Skin epidermis (tissue), 12 donors: Measurements from ENCODE around the gene AMPD3.
"Not testable (repeated sequence)": the region's sequence is repeated elsewhere in the genome, so short reads cannot be mapped to it uniquely, and the experiment has no call there.

Source experiments
- H3K27ac ChIP-seq, 21 experiments: fragments of 200-600 bp; sonication (generic) in 11 of 21; one replicate each; pipeline ENCODE4 v1.5.0; 2020; ENCODE audit warnings: mild to moderate bottlenecking in 3 of 21, inconsistent platforms in 2 of 21, moderate library complexity in 2 of 21
- H3K4me3 ChIP-seq, 7 experiments: fragments of 200-600 bp; sonication (generic) in 2 of 7; one replicate each; pipeline ENCODE4 v1.5.0; 2020; ENCODE audit warnings: inconsistent platforms in 2 of 7, mild to moderate bottlenecking in 2 of 7, moderate library complexity in 1 of 7

AMPD3 gene

GRCh38 chr11:10432971-10433370, 22.1 kb upstream of the AMPD3 start:
- Histone ChIP-seq H3K27ac (no peak overlapping the region), H3K4me3 (no peak overlapping the region)

DNA sequence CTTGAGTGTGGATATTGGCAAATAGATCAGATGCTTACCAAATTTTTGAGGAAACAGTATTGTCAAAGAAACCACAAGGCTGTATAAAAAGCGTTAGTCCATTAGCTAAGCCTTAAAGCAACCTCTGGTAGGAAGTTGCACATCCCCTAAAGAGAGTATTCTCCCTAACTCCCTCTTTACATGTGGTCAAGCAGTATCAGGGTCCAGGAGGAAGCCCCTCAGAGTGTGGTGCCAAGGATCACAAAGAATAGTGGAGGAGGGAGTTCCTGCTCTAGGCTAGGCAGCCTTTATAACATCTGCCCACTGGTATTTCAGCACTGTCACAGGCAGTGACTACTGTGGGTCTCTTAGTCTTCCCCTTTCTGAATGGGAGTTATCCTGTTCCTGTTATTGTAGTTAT, 18.8 kb upstream of the AMPD3 start:
- peak overlapping the region in 4 of 21 experiments; percentile 24 to 63 (median 44) for H3K27ac ChIP-seq
- H3K4me3 ChIP-seq: no peak overlapping the region

- H3K27ac ChIP-seq: peak overlapping the region in 3 of 21 experiments; percentile 43 to 63 (median 44)
- H3K4me3 ChIP-seq: not testable (repeated sequence)
These were observed 18.4 kb upstream of the AMPD3 start for GRCh38 chr11:10436683-10437082.

DNA sequence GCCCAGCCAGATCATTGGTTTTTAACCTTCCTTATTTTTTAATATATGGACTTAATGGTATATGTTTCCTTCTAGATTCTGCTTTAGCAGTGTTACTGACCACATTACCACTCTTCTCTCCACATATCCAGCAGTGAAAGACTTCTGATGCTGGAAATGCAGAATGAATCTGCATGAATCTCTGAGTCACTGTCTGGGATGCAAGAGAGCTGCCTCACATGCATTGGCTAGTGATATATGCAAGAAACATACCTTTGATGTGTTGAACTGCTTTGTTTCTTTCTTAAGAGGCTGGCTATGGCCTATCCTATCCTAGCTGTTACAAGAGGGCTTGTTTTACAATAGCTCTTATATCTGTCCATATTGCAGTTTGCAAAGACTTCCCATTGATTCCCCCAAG, 16.6 kb upstream of the AMPD3 start:
- Histone ChIP-seq H3K27ac (peak overlapping the region in 2 of 21 experiments; percentile 16 to 44), H3K4me3 (no peak overlapping the region)

DNA sequence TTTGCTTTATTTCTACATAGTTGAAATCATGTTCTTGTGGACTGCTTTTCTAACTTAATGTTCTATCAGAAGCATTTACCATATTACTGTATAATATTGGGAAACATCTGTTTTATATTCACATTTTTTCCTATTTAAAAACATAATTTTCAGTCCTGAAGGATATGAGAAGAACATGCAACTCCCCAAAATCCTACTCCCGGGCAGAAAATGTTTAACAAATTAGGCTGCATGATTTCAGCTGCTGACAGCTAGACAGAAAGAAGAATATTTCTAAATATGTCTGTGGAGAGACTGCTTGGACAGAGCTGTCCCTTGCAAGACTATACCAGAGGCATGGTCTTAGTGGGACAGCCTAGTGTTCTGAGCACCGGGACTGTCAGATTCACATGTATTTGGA, 15.7 kb upstream of the AMPD3 start:
- H3K27ac ChIP-seq: peak overlapping the region in 3 of 21 experiments; percentile 49 to 70 (median 63)

DNA sequence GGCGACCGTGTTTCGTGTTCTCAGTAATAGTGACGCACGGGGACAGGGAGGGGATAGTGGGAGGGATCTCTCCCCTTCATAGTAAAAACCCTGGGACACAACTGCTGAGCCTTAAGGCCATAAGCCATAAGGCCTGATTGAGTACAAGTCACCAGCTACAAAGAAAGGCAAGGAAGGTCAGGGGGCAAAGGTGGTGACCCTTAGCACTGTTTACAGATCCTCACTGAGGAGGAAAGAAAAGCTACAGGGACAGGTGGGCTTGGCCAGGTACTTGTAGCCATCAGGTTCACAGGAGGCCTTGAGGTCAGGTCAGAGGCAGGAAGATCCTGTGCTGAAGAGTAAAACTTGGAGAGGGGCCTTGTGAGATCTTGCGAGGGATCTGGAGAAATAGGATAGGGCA, 15.1 kb upstream of the AMPD3 start:
- peak overlapping the region in 7 of 21 experiments; percentile 10 to 70 (median 49) for H3K27ac ChIP-seq
- H3K4me3 ChIP-seq: no peak overlapping the region

More for the DNA sequence above, 15.7 kb upstream of the AMPD3 start:
- H3K4me3 ChIP-seq: no peak overlapping the region

- H3K27ac ChIP-seq: peak overlapping the region in 5 of 21 experiments; percentile 10 to 70 (median 49)
- H3K4me3 ChIP-seq: no peak overlapping the region
These were observed 14.7 kb upstream of the AMPD3 start for GRCh38 chr11:10440401-10440800.

GRCh38 chr11:10441091-10441490, 14.0 kb upstream of the AMPD3 start:
- Histone ChIP-seq H3K27ac (peak overlapping the region in 1 of 21 experiments; percentile 70), H3K4me3 (no peak overlapping the region)

DNA sequence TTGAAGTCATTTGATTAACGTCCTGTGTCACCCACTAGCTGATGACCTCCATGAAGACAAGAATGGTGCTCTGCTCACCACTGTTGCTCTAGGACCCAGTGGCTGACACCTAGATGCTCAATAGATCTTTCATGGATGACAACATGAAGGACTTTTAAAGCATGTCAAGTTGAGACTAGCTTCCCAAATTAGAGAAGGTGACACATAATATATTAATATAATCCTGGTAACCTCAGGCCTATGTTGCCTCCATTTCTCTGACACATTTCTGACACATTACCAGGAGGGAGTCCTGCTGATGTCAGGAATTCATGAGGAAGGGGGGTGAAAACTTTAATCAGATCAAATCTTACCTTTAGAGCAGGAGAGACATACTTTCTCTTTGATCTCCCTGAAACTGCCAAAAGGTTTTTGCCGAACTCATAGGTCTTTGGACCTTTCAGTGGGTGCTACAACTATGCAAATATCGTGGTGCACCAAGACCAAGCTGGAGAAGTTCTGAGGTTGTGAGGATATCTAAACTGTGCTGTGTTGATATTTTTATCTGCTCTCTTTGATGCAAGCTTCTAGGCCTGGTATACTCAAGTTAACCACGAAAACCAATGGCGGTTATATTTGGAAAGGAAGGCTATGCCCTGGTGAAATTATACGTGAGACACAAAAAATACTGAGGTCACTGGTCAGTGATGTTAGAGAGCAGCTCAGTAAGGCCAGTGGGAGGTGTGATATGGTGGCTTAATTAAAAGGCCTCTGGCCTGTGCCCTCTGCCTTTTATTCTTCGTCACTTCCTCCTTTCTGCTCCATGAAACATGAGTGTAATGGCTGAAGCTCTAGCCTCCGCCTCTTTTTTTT, 13.2 kb upstream of the AMPD3 start:
- Histone ChIP-seq H3K4me3 (no peak overlapping the region), H3K27ac (no peak overlapping the region)

DNA sequence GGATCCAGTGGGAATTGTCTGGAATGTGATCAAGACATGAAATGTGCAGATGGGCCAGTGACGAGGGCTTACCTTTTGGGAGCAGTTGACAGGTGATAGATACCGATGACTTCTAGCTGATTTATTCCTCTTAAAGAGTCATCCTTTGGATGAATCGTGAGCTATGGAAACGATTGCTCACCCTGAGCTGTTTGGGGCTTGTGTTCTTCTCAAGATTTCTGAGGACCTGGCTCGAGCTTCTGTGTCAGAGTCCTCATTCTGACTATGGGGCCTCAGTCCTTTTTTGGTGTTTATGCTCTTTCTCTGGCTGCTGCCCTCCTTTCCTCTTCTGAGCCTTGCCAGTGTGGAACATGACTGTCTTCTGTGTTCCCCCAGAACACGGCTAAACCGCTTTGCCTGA, 11.9 kb upstream of the AMPD3 start:
- Histone ChIP-seq H3K4me3 (no peak overlapping the region), H3K27ac (no peak overlapping the region)

DNA sequence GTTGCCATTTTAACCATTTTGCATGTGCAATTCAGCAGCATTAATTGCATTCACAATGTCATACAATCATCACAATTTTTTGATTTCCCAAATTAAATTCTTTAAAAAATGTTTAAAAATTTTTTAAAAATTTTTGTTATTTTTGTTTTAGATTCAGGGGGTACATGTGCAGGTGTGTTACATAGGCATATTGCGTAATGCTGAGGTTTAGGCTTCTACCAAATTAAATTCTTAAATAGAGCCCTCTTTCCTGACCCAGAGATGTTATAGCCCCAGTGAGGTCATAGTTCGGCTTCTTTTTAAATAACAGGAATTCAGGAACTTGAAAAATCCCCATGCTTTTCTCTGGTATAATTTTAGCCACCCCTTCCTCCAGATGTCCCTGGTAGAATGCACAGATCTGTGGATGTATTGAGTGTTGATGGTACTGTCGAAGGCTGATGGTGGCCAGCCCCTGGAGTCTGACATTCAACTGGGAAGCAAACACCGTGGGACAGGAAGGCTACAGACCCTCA, 11.3 kb upstream of the AMPD3 start:
- Histone ChIP-seq H3K4me3 (no peak overlapping the region), H3K27ac (no peak overlapping the region)

DNA sequence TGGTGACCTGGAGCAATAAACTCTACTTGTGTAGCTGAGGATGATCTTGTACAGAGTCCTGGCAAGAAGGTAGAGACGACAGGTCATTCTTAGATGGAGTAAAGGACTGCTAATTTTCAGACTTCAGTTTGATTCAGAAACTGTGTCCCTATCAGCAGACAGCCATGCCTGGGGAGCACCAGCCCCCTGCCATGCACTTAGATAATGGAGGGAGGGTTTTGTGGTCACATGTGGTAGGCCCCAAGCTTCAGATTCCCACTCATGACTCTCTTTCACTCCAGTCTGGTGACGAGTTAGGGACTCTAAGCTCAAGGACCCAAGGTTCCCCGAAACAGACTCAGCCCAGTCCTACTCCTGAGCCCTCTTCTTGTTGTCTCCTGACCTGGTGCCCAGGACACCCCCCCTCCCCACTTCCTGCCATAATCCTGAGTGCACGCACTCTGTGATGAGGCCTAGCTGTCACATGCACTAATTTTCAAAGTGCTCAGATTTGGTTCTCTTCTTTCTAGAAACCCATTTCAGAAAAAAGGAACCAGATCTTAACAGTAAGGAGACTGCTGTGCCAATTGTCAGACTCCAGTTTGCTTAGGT, 10.2 kb upstream of the AMPD3 start:
- H3K4me3 ChIP-seq: no peak overlapping the region
- peak overlapping the region in 3 of 21 experiments; percentile 5 to 55 (median 39) for H3K27ac ChIP-seq

GRCh38 chr11:10447445-10447844, 7.6 kb upstream of the AMPD3 start:
- no peak overlapping the region for H3K27ac ChIP-seq
- no peak overlapping the region for H3K4me3 ChIP-seq

- Histone ChIP-seq H3K4me3 (peak overlapping the region; percentile 40 to 81 (median 55)), H3K27ac (peak overlapping the region; percentile 73 to 97 (median 92))
These were observed 4.3 kb upstream of the AMPD3 start for GRCh38 chr11:10450462-10451425.

- Histone ChIP-seq H3K4me3 (peak overlapping the region; percentile 40 to 81 (median 55)), H3K27ac (peak overlapping the region in 17 of 21 experiments; percentile 26 to 97 (median 92))
These were observed 3.5 kb upstream of the AMPD3 start for GRCh38 chr11:10451426-10452116.

DNA sequence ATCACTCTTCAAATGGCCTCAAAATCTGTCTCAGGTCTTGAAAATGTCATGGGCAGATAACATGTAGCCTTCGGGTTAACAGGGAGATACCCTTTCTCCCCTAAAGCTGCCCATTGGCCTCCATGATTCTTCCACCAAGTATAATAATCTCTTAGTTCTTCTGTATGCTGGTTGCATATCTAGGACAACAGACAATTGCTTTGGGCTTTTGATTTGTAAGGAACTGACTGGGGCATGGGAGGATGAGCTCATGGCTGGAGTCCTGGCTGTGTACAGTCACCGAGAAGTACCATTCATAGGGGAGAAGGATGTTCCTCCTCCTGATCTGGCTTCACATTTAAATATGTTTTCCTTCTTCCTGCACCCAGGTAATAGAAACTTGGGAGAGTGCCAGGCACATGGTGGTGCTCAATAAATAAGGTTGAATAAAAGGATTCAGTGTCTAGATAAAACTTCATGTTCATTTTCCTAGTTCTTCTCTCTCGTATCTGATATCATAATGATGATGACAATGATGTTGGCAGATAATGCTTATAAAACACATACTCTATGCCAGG, 2.8 kb upstream of the AMPD3 start:
- Histone ChIP-seq H3K27ac (peak overlapping the region in 9 of 21 experiments; percentile 18 to 97 (median 93)), H3K4me3 (no peak overlapping the region)

DNA sequence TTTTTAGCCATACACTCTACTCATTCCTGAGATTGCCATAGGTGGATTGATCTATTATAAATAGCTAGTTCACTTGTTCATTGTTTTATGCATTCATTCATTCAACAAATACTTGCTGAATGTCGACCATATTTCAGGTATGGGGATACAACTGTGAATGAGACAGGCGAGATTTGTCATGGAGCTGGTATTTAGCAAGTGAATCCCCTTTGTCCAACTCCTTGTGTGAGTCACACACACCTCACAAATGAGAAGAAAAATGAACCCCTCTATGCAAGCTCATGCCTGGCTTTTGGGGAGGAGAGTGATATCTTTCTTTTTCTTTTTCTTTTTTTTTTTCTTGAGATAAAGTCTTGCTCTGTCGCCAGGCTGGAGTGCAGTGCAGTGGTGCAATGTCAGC, 1.8 kb upstream of the AMPD3 start:
- Histone ChIP-seq H3K27ac (no peak overlapping the region), H3K4me3 (no peak overlapping the region)

DNA sequence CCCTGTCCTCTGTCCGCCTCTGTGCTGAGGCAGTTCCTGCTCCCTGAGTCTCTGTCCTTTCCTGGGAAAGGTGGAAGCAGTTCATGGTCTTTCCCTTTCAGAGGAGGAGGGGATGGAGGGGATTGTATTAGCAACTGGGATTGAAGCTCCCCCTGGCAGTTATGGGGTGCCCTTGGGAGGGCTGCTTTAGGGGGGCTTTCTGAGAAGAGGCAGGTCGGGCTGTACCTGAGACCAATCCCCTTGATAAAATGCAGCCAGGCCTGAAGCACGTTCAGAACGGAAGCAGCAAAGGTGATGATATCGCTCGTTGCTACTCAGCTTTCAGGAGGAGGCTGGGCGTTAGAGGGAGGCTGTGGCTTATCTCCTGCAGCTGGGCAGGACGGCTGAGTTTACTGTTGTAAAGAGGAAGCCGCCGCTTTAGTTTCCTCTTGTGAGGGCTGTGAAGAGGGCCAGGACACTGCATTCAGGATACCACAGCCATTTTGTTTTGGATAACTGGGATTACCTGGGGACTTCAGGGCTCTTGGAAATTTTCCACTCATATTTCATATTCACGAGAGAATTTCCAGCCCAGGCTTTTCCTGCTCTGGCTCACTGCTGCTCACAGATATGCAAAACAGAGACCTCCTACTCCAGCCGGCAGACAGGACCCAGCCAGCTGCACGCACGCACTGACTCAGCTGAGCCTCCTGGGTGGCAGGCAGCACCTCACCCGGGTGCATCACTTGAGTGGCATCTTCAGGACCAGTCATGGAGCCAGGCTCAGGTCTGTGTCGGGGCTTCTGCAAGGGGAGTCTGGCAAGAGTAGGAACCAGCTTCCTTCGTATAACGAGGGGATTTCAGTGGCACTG, 798 bp downstream of the AMPD3 start:
- peak overlapping the region in 20 of 21 experiments; percentile 21 to 88 (median 72) for H3K27ac ChIP-seq

More for the DNA sequence above, 798 bp downstream of the AMPD3 start:
- H3K4me3 ChIP-seq: peak overlapping the region; percentile 22 to 35 (median 29)
